Lung (tissue), 12 donors: ENCODE measurements around the gene TMEM107. TPM values are rescaled to one million over a fixed set of nuclear protein-coding genes. Genes with fewer than 3 reads are reported as not detected.

Experiments
- ATAC-seq: fragments of 200-7000 bp; cut with Tn5 transposase; one replicate; pipeline ENCODE4 v1.9.1; 2020; ENCODE audit warnings: moderate number of reproducible peaks; ENCODE audit not compliant: insufficient read depth, low FRiP score
- DNase-seq, 3 donors: peaks; one replicate each; pipeline ENCODE4 v3.0.0-alpha.2; 2013 to 2017
- H3K27ac ChIP-seq, 2 donors: one replicate each; pipeline ENCODE4 v1.5.1; 2013; ENCODE audit warnings: mild to moderate bottlenecking in 2 of 2, moderate library complexity in 2 of 2, control low read depth in 1 of 2, inconsistent platforms in 1 of 2, low read depth in 1 of 2, low read length in 1 of 2
- H3K27me3 ChIP-seq, 3 donors: one replicate each; pipeline ENCODE4 v1.5.1; 2013; ENCODE audit warnings: low read length in 2 of 3; ENCODE audit not compliant: control insufficient read depth in 3 of 3, insufficient read depth in 3 of 3
- H3K36me3 ChIP-seq, 4 donors: one replicate each; pipeline ENCODE4 v1.5.1; 2013; ENCODE audit warnings: low read length in 4 of 4, mild to moderate bottlenecking in 1 of 4, moderate library complexity in 1 of 4; ENCODE audit not compliant: control insufficient read depth in 4 of 4, insufficient read depth in 4 of 4
- H3K4me1 ChIP-seq, 5 donors: one replicate each; pipeline ENCODE4 v1.5.1; 2013; ENCODE audit warnings: low read length in 5 of 5, mild to moderate bottlenecking in 2 of 5, moderate library complexity in 1 of 5; ENCODE audit not compliant: control insufficient read depth in 5 of 5, insufficient read depth in 5 of 5
- H3K4me3 ChIP-seq: one replicate; pipeline ENCODE4 v1.5.1; 2013; ENCODE audit warnings: mild to moderate bottlenecking, control low read depth, moderate library complexity
- H3K9ac ChIP-seq, 2 donors: one replicate each; pipeline ENCODE4 v1.5.1; 2013; ENCODE audit warnings: low read length in 2 of 2, control low read depth in 1 of 2; ENCODE audit not compliant: insufficient read depth in 1 of 2
- H3K9me3 ChIP-seq, 4 donors: one replicate each; pipeline ENCODE4 v1.5.1; 2013; ENCODE audit warnings: low read length in 3 of 4, mild to moderate bottlenecking in 1 of 4, moderate library complexity in 1 of 4; ENCODE audit not compliant: control insufficient read depth in 4 of 4, insufficient read depth in 3 of 4
- CTCF ChIP-seq: IDR thresholded peaks from 2 replicates; pipeline ENCODE4 v1.5.1; 2012; ENCODE audit warnings: mild to moderate bottlenecking; ENCODE audit errors: control extremely low read depth, extremely low read depth
- WGBS, 2 donors: extraction: QIAGEN DNeasy Blood & Tissue Kit; methylation state at CpG; one replicate each; pipeline ENCODE4 v1.1.7; 2013; 5-methylcytosine and 5-hydroxymethylcytosine counted together
- polyA plus RNA-seq, 2 donors: library from polyadenylated mRNA; stranded (reverse); fragments of 200-250 nt; gene quantifications; one replicate each; pipeline ENCODE4 v1.2.1, GENCODE V29; 2013
- total RNA-seq, 2 donors: library from RNA; depleted of rRNA in 1 of 2; stranded (reverse); fragments of >200 nt in 1 of 2; gene quantifications; one replicate each; pipeline ENCODE4 v1.2.1, GENCODE V29; 2014 to 2021
- donor health status: control.
- donor health status: control.
- donor health status: Bipolar disorder and iron deficiency.
- donor health status: healthy.
- donor health status: DM: yes; HTN: yes; CAD: no.

Gene TMEM107
- total and polyA plus RNA-seq, 4 donors = 13.2 to 33.1 (median 21.7) TPM

- peak; percentile 61 to 66 (median 63) for DNase-seq
- Histone ChIP-seq H3K27me3 (no peaks in the 10 kb centered on the region), H3K4me3 (peak overlapping the region; percentile 17), H3K4me1 (peaks cover 10 to 38% (median 21%) of the 10 kb centered on the region in 5 donors), H3K27ac (peak overlapping the region; percentile 91 to 93), H3K9me3 (no peaks in the 10 kb centered on the region), H3K36me3 (peaks cover 3 to 26% (median 14%) of the 10 kb centered on the region in 4 donors), H3K9ac (peak overlapping the region; percentile 39 to 82)
- no peak for TF ChIP-seq CTCF
- peak; percentile 6 for ATAC-seq
- WGBS, 2 donors = 7 to 35% methylated on average over 23 to 55 of the region's 55 CpGs
Measured at GRCh38 chr17:8162997-8163977, 12.9 kb downstream of the TMEM107 start.

- H3K27ac ChIP-seq = peak within 1 kb of the TSS; percentile 93 to 100
- ATAC-seq (peak; percentile 72), DNase-seq (peak; percentile 84 to 89 (median 87))
- H3K36me3 ChIP-seq = peaks cover 3 to 26% (median 14%) of the 10 kb centered on the region in 4 donors
- no peaks in the 10 kb centered on the region for H3K9me3 ChIP-seq
- H3K4me1 ChIP-seq = peaks cover 10 to 38% (median 21%) of the 10 kb centered on the region in 5 donors
- TF ChIP-seq CTCF = no peak
- WGBS, 2 donors = 0 to 1% methylated on average over 51 to 75 of the region's 75 CpGs
- no peaks in the 10 kb centered on the region for H3K27me3 ChIP-seq
- H3K4me3 ChIP-seq = peak within 1 kb of the TSS; percentile 99
- peak within 1 kb of the TSS; percentile 84 to 91 for H3K9ac ChIP-seq
Measured at GRCh38 chr17:8162233-8162996, 13.8 kb downstream of the TMEM107 start, which contains the start of gene VAMP2. VAMP2 (minus strand) TSS chr17:8162948; CDS start chr17:8162879, 69 bp downstream.

GRCh38 chr17:8161289-8162232 lies 14.6 kb downstream of the TMEM107 start:
- WGBS, 2 donors = 57 to 76% methylated on average over 19 of the region's 19 CpGs
- H3K4me1 ChIP-seq = peaks cover 10 to 43% (median 21%) of the 10 kb centered on the region in 5 donors

More at GRCh38 chr17:8161289-8162232, 14.6 kb downstream of the TMEM107 start:
- no peak for ATAC-seq
- H3K27ac ChIP-seq = peak overlapping the region; percentile 91 to 100
- H3K9me3 ChIP-seq = no peaks in the 10 kb centered on the region
- TF ChIP-seq CTCF = no peak
- peak overlapping the region; percentile 84 to 91 for H3K9ac ChIP-seq
- peak in 1 of 3 donors; percentile 36 for DNase-seq
- H3K4me3 ChIP-seq = peak overlapping the region; percentile 99
- H3K36me3 ChIP-seq = peaks cover 3 to 26% (median 14%) of the 10 kb centered on the region in 4 donors
- no peaks in the 10 kb centered on the region for H3K27me3 ChIP-seq
